Stimulated activated CD8-positive, alpha-beta memory T cell treated with anti-CD3 and anti-CD28 coated beads, Interleukin-4, amount 100 ng/mL, for 24 hours (primary cell): ENCODE results near the gene MOSPD2.

ENCODE experiments used
- DNase-seq: peaks from one replicate; pipeline ENCODE4 v3.0.0-alpha.2; 2020; ENCODE audit warnings: low read depth

The MOSPD2 gene

DNA sequence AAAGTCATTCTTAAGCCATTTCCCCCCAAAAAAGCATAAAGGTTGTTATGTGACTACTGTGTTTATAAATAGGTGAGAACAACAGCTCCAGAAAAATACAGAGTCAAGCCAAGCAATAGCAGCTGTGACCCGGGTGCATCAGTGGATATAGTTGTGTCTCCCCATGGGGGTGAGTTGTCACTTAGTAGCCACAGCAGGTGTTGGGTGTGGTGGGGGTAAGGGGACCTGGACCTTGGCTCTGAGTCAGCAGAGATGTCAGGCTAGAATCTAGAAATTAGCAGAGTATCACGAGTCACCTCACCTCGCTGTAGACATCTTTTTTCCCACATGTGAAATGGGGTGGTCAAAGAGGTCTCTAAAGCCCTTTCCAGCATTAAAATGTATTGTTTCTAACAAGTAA, 42.4 kb downstream of the MOSPD2 start:
- DNase-seq: no peak

DNA sequence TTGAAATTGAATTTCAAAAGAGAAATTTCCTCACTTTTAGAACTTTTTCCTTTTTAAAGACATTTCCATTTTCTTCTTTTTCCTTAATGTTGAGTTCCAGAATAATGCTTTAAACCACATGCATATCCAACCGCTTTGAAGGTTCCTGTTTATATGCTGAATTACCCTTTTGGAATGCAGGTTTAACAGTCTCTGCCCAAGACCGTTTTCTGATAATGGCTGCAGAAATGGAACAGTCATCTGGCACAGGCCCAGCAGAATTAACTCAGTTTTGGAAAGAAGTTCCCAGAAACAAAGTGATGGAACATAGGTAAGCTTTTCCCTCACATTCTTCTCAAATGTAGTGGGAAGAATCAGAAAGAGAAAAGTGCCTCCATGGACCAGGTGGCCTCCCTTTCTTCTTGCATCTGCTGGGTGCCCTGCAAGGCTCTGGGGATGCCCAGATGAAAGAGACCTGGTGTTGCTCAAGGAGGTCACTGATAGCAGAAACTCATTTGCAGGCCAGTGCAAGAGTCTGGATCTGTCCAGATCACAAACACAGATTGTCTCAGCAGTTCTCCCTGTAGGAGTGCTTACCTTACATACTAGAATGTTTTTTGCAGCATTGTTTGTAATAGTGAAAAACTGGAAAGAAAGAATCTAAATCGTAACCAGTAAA, 42.9 kb downstream of the MOSPD2 start:
- no peak for DNase-seq

DNA sequence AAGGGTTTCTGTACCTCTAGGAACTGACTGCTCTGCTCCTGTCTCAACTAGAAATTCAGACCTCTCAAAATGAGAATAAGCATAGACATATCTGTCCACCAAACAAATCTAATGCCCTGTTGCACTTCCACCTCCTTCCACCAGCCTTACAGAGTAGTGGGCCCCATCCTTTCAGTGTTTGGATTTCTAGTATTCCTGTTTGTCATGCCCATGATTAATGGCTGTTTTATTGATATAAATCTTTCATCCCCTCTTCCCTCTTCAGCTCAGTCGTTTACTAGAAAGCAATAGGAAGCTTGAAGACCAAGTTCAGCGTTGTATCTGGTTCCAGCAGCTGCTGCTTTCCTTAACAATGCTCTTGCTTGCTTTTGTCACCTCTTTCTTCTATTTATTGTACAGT, 46.2 kb downstream of the MOSPD2 start:
- DNase-seq: no peak

DNA sequence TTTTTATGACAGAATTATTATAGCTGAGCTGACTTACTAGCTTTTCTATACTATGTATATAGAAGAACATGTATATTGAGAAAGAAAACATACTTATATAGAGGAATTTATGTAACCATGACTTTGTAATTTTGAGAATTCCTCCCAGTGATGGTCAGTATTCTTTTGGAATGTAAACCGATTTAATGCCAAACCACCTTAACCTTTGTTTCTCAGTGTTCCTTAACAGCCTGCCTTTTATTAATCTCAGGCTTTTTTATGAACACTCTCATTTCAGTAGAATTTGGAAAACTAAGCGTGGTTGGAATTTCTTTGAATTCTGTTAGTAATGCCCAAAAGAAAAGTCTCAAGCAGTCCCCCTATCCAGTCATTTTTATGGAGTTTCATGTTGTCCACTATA, 47.0 kb downstream of the MOSPD2 start:
- DNase-seq: no peak

DNA sequence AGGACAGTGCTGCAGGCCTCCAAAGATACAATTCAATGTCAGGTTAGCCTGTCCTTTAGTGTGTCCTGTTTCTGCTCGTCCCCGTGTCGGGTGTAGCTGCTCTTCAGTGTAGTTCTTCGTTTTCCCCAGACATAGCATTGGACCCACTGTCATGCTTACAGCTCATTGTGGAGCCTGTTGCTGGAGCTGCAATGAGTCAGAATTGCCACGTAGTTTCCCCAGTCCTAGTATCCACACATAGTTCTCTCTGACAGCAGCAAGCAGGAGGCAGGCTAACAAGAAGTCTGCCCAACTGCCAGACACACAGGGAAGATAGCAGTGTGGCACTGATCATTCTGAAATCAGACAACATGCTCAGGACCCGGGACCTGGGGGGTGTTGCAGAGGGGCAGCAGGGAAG, 49.2 kb downstream of the MOSPD2 start:
- DNase-seq: no peak

DNA sequence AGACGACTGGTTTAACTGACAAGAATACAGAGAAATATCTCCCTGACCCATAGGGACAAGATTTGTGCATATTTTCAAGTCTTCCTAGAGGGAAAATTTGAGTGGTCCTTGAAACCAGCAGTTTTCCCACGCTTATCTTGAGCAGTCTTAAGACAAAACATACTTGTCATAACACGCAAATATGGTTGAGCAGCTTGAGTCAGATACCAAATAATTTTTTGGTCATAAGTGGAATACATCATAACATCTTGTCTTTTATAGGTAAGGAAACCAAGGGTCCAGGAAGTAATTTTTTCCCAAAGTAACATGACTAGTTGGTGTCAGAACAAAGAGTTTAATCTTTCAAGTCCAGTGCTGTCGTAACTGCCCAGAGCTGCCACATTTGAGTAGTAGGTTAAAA, 50.5 kb downstream of the MOSPD2 start:
- no peak for DNase-seq

DNA sequence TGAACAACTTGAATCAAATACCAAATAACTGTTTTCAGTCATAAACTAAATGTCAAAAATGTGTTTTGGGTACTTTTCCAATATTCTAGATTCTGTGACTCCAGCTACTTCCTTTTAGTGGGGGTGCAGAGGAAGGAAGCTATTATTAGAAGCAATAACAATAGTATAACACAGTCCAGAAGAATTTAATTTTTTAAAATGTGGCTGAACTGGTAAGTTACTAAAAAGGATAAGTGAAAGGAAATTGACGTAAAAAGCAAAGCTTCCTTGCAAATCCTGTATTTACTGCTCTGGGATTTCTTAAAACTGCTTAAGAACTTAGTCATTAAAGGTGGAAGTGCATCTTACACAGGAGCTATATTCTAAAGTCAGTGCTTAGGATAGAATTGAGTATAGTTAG, 53.2 kb downstream of the MOSPD2 start:
- no peak for DNase-seq

DNA sequence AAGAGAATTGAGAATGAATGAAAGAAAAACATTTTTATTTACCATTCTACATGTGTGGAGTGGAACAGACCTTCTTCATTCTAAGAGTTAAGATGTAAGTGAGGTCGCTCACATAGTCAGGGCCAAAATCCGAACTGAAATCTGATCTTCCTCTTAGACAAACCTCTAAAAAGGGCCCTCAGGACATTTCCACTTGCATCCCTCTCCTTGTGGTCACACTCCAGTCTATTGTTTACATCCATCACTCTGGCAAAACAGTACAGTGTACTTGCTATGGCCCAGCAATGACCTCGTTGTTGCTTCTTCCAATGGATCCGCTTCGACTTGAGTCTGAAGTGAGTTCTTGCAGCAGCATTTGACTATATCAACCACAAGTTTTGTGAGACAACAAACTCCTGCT, 54.2 kb downstream of the MOSPD2 start:
- no peak for DNase-seq

DNA sequence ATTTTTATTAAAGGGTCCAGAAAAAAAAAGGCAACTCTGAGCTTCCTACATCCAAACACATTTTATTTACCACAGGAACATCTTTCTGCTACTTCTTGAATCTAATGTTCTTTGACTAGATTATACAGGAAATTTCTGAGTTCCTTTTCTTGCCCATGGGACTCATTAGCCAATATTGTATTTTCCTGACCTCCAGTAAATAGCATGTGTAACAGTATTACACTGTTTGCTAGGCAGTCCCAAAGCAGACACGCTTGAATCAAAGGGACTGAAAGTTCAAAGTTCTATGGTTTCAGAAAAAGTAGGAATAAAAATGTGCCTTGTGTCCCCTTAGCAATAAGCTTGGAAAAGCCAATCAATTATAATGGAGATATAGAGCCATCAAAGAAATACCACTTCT, 57.4 kb downstream of the MOSPD2 start:
- DNase-seq: no peak

DNA sequence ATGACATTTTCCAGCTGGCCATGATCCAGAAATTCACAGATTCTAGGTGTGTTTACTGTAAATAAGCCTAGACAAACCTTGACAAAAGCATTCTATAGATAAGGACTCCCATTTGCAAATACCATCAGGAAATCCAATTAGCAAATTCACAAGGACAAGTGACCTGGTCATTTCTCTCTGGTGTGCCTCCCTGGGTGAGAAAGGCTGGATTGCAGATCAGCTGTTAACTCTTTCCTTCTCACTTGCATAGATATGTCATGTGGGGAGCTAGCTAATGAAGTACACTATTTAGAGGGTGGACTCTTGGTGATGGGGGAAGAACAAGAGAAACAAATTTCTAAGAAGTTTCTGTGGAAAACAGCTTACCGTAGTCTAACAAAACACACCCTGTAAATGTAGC, 58.9 kb downstream of the MOSPD2 start:
- no peak for DNase-seq

DNA sequence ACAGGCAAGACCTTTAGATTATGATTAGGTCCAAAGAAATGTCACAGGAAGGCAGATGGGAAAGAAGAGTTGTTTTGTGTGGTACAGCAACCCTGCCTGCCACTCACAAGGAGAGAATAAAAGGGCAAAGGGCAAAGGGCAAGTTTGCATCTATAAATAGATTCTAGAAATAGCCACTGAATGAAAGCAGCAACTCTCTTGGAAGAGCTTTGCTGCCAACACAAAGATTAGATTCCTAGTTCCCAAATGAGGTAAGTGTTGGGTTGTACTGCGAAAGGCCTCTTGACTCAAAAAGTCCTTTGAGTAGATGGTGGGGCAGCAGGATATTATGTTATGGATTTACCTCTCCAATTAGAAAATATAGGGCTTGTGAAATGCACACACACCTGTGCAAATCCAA, 61.2 kb downstream of the MOSPD2 start:
- no peak for DNase-seq

DNA sequence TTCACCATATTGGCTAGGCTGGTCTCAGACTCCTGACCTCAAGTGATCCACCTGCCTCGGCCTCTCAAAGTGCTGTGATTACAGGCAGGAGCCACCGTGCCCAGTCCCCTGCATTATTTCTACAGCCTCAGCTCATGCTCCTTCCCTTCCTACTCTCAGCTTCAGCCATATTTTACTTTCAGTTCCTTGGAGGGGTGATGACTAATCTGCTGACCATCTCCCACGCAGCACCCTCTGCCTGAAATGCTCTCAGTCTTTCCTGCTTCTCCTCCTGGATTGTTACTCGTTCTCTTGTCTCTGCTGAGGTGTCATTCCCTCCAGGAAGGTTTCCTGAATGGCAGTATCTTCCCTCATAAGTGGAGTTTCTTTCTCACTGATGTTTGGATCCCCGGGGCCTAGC, 63.3 kb downstream of the MOSPD2 start:
- DNase-seq: no peak

DNA sequence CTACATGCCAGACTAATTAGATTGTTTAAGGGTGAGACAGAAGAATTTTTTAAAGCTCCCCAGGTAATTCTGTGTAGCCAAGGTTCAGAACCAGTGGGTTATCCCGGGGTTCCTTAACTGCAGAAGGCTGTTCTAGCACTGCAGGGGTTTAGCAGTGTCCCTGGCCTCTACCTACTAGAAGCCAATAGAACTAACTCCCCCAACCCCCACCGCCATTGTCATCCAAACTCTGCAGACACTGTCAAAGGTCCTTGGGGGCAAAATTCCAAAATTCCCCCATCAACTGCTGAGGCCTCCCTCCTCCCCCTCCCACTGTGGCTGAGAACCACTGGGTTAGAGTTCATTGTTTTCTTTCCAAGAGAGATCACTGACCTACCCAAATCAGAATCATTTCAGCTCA, 66.4 kb downstream of the MOSPD2 start:
- DNase-seq: no peak

DNA sequence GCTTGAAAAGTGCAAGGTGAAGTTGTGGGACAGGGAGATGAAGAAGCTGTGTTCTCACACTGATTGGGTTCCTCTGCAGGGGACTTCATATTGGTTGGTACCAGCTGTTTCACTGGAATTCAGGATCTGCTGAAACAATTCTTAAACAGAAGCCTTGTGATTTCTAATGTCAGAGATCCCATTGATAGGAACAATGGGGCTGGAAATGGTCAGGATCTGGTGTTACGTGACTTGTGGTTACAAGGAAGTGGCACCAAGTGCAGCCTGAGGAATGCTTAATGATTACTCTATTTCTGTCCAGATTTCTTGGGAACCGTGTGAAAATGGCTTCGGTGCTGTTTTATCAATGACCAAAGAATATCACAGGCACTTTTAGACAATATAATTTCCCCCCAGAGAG, 68.1 kb downstream of the MOSPD2 start:
- DNase-seq: no peak

DNA sequence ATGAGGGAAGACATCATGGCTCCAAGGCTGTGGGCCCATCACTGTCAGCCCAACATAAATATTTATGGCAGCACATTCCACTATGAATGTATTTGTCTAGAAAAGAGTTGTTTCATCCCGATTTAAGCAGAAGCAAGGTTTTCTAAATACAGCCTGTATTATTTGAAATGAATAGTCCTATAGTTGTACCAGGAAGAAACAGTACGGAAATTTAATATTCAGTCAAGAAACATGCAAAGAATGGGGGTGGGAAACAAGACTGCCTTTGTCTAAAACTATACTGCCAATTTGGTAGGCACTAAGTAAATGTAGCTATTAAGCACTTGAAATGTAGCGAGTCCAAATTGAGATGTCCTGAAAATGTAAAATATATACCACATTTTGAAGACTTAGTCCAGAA, 69.1 kb downstream of the MOSPD2 start:
- DNase-seq: no peak

DNA sequence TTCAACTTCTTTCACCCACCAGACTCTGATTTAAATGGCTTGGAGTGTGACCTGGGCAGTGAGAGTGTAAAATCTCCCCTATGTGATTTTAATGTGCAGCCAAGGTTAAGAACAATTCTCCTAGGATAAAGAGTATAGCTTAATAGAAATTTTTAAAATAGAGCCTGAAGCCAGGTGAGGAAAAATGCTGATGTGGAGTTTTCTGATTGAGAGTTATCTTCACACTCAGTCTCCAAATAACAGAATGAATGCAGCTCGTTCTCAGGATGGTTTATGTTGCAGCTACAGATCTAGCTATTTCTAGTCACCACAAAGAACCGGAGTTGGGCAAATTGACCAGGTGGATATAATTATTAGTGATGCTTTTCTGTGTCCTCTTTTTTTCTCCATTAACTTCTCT, 70.7 kb downstream of the MOSPD2 start:
- no peak for DNase-seq

DNA sequence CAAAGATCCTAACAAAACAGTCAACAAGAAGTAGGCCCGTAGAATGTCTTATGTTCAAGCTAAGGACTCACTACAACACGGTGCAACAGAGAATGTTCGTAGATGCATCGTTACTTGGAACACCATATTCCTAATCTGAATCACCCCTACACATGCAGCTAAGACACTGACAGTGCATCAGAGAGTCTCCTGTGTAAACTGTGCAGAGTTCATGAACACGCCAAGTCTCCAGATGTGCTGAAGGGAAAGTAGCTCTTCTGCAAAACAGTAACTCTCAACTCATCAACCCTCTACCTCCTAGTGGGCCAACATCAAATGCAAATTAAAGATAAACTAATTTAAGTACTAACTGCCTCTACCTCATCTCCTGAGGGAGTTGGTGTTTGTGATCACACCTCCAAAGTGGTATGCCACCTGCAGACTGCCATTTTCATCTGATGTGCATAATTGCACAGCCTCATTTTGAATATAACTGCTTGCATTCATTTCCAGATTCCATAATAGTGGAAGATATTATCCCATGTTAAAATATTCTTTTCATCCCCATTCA, 73.5 kb downstream of the MOSPD2 start:
- DNase-seq: no peak

DNA sequence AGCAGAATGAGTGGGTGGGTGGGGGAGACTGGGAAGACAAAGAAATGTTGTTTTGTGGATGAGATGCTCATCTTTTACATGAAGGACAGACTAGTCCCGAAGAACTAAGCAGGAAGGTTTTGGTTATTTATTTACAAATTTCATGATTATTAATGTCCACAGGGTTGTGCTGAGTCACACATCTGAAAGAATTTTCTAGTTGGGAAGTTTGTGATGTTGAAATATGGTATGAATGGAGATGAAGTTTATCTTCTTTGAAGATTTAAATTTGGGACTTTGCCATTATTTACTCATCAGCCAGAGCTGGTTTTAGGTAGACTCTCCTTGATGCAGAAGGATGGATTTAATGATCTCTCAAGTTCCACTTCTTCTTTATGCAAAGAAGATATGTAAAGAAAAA, 75.5 kb downstream of the MOSPD2 start:
- no peak for DNase-seq

DNA sequence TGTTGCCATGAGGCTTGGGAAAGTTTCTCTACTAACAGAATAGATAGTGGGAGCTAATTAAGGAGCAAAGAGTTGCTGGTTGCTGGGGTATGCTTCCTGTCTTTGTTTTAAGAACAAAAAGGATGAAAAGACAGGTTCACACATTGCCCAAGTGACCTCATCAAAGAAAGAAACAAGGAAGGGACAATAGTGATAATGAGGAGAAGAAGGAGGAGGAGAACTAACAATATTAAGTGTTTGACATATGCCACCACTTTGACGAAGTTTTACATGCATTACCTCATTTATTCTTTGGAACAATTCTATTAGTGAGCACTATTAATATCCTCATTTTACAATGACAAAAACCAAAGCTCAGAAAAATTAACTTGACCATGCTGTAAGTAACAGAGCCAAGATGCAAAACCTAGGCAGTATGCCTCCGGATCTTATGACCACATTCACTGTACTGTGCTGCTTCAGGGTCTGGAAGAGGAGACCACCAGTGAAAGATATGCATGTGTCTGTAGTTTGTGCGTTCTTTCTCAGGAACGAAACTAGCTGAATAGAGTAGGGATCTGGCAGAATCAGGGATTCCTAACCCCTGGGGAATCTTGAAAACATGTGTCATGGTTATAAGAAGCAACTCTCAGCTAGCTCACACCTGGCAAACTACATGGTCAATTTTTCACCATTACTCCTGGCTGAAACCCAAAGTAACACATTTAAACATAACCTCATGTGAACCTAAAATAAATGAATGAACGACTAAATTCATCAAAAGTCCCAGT, 83.8 kb downstream of the MOSPD2 start:
- no peak for DNase-seq

DNA sequence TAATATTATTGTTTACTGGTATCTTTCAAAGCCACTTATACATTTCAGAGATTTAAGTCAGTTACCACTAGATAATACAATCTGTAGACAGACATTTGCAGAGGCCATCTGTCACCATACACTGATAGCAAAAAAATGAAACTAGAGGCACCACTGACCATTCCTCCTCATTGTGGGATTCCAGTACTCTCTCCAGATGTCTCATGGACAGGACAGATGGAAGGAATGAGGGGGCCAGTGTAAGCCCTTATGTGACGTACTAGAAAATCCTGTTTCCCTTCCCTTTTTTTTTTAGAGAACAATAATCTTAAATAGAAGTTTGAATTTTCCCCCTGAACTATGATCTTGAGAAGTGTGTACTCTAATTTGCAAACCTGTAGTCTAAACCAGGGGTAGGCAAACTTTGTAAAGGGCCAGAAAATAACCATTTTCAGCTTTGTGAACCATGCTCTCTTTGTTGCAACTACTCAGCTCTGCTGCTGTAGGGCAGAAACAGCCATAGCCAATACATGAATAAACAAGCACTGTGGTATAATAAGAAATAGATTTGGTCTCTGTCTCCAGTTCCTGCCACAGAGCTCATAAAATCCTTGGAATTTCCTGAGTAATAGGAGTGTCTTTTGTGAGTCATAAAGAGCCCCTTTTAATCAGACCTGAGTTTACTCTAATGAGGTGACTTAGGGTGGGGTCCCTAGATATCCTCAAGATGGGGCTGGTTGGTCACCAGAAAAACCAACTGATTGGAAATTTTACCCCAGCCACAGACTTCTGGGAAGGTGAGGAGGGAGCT, 90.4 kb downstream of the MOSPD2 start:
- DNase-seq: no peak

DNA sequence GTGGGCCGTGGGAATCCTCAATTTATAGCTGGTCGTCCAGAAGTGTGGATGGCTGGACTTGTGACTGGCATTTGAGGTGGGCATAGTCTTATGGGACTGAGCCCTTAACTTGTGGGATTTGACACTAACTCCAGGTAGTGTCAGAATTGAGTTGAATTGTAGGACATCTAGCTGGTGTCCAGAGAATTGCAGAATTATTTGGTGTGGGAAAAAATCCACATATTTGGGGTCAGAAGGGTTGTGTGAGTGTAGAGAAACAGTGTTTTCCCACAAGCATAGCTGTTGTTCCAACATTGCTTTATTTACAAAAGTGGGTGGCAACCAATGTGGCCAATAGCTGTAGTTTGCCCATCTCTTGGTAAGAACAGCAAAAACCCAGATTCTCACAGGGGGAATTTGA, 91.3 kb downstream of the MOSPD2 start:
- DNase-seq: no peak
